VCaP (cell line): Measurements from ENCODE around the gene CFAP65.

Source experiments
- H3K27ac ChIP-seq: fragments of 450-650 bp; 2 replicates; pipeline ENCODE4 v1.5.1; 2017
- CTCF ChIP-seq: fragments of 450-650 bp; conservative IDR thresholded peaks from 2 replicates; pipeline ENCODE4 v1.5.1; 2017; ENCODE audit warnings: mild to moderate bottlenecking, moderate library complexity

Gene CFAP65

GRCh38 chr2:219018286-219018685 is 23.0 kb downstream of the CFAP65 start:
- H3K27ac ChIP-seq, result no peak overlapping the region
- no peak for TF ChIP-seq CTCF

- no peak overlapping the region for H3K27ac ChIP-seq
- TF ChIP-seq CTCF, result no peak
These were observed 23.9 kb downstream of the CFAP65 start for GRCh38 chr2:219017201-219017931.

- no peak overlapping the region for H3K27ac ChIP-seq
- TF ChIP-seq CTCF, result no peak
These were observed 24.6 kb downstream of the CFAP65 start for GRCh38 chr2:219016721-219017120.

- H3K27ac ChIP-seq, result no peak overlapping the region
- no peak for TF ChIP-seq CTCF
These were observed 30.4 kb downstream of the CFAP65 start for GRCh38 chr2:219010873-219011272.

- H3K27ac ChIP-seq, result no peak overlapping the region
- TF ChIP-seq CTCF, result peak; percentile 87
These were observed 31.1 kb downstream of the CFAP65 start for GRCh38 chr2:219010162-219010756.

GRCh38 chr2:219009294-219009693 is 32.0 kb downstream of the CFAP65 start:
- H3K27ac ChIP-seq, result no peak overlapping the region
- TF ChIP-seq CTCF, result no peak

GRCh38 chr2:219003979-219004378 is 37.3 kb downstream of the CFAP65 start:
- TF ChIP-seq CTCF, result no peak
- H3K27ac ChIP-seq, result no peak overlapping the region
